Heart left ventricle (tissue), 16 donors: ENCODE measurements around the gene RGL3. TPM values are rescaled to one million over a fixed set of nuclear protein-coding genes. Genes with fewer than 3 reads are reported as not detected.

Experiments
- ATAC-seq, 4 donors: fragments of 200-7000 bp; cut with Tn5 transposase; one replicate each; pipeline ENCODE4 v1.9.1; 2020 to 2022; ENCODE audit warnings: moderate library complexity in 4 of 4, mild to moderate bottlenecking in 3 of 4, moderate number of reproducible peaks in 1 of 4
- DNase-seq, 5 donors: peaks; one replicate each; pipeline ENCODE4 v3.0.0-alpha.2; 2020
- H3K27ac ChIP-seq, 12 donors: fragments of 200-600 bp; sonication (generic) in 4 of 12; one replicate each; pipeline versions ENCODE4 v1.5.0 to v1.8.0; 2016 to 2022; ENCODE audit warnings: mild to moderate bottlenecking in 2 of 12
- H3K27me3 ChIP-seq, 9 donors: fragments of 200-600 bp; sonication (generic) in 2 of 9; one replicate each; pipeline versions ENCODE4 v1.5.1 to v1.8.0; 2016 to 2022; ENCODE audit warnings: mild to moderate bottlenecking in 3 of 9
- H3K36me3 ChIP-seq, 9 donors: fragments of 200-600 bp; sonication (generic) in 2 of 9; one replicate each; pipeline versions ENCODE4 v1.5.0 to v1.8.0; 2018 to 2022; ENCODE audit warnings: mild to moderate bottlenecking in 2 of 9
- H3K4me1 ChIP-seq, 12 donors: fragments of 200-600 bp; sonication (generic) in 4 of 12; one replicate each; pipeline versions ENCODE4 v1.5.0 to v1.8.0; 2016 to 2022; ENCODE audit warnings: mild to moderate bottlenecking in 3 of 12
- H3K4me3 ChIP-seq, 12 donors: fragments of 200-600 bp; sonication (generic) in 4 of 12; one replicate each; pipeline versions ENCODE4 v1.5.0 to v1.8.0; 2017 to 2022; ENCODE audit warnings: mild to moderate bottlenecking in 9 of 12, moderate library complexity in 4 of 12
- H3K9me3 ChIP-seq, 12 donors: fragments of 200-600 bp; sonication (generic) in 4 of 12; one replicate each; pipeline versions ENCODE4 v1.5.0 to v1.8.0; 2016 to 2022; ENCODE audit warnings: mild to moderate bottlenecking in 1 of 12
- CTCF ChIP-seq, 12 donors: fragments of 200-600 bp; sonication (generic) in 4 of 12; IDR thresholded peaks; one replicate each; pipeline versions ENCODE4 v1.5.0 to v1.8.0; 2018 to 2022; ENCODE audit warnings: antibody characterized with exemption in 12 of 12, mild to moderate bottlenecking in 5 of 12
- POLR2A ChIP-seq, 2 donors: fragments of 450-650 bp; IDR thresholded peaks; one replicate each; pipeline ENCODE4 v1.6.1; 2017; ENCODE audit warnings: antibody characterized with exemption in 2 of 2, mild to moderate bottlenecking in 2 of 2, moderate library complexity in 2 of 2
- WGBS, 4 donors: extraction: QIAGEN DNeasy Blood & Tissue Kit in 2 of 4; methylation state at CpG; one replicate each; pipeline versions ENCODE4 v1.1.5 to v1.1.7; 2013 to 2018; 5-methylcytosine and 5-hydroxymethylcytosine counted together
- intact Hi-C, 10 donors: fragments of 100-400 bp; cut with DNase I; formaldehyde crosslinking; loops; one replicate each; pipeline versions ENCODE4 v1.11.1 to v1.14.2; 2022
- polyA plus RNA-seq, 2 donors: library from polyadenylated mRNA; stranded (reverse); fragments of 200-250 nt; gene quantifications; one replicate each; pipeline ENCODE4 v1.2.3, GENCODE V29; 2013
- total RNA-seq, 9 donors: library from RNA; depleted of rRNA in 2 of 9; stranded (reverse); fragments of >200 nt in 2 of 9; fragmentation: NEBNext Ultra II Directional in 3 of 9; extraction: Animal tissue kit (Norgen Biotek cat#: 25700) in 3 of 9; gene quantifications; one replicate each; pipeline versions ENCODE4 v1.1.0 to v1.2.4, GENCODE V29; 2016 to 2023
- donor health status: ischemic (EF 13 %, LVEDD 7.1; RV severe dilation, severe dysfunction).
- donor health status: healthy with polysubstance abuse.
- donor health status: DM: no; HTN: yes; CAD: no.
- donor health status: DM: no; HTN: no; CAD: no.
- donor health status: ischemic (EF 25% LVEDD 6.9; RV normal size, moderate dysfunction).
- donor health status: ischemic (EF 25% LVEDD 5.7; RV mildly dilated, moderate dysfunction).
- donor health status: healthy.
- donor health status: DM: yes; HTN: yes; CAD: no.
- donor health status: ischemic (EF 35%, LVEDD 5.7; RV mildly dilated, moderate dysfunction).
- donor health status: nonischemic (EF 11% LVEDD 7.7; RV severe dilation, severe dysfunction).
- donor health status: DM: yes; HTN: yes; CAD: no.
- donor health status: PGD.
- donor health status: ischemic (EF 29% LVEDD 5.4; RV normal size, mild dysfunction).
- donor health status: nonischemic (EF 23%, LVEDD 6.1; RV moderate dilation, normal function).

The RGL3 gene
- total and polyA plus RNA-seq, 11 donors = 2.1 to 11.3 (median 4.0) TPM

- peaks cover 0 to 7% (median 0%) of the 10 kb centered on the region in 12 donors for H3K4me1 ChIP-seq
- ATAC-seq (no peak), DNase-seq (no peak)
- TF ChIP-seq CTCF (IDR thresholded peaks at IDR 0.05) = peak in 4 of 12 donors; percentile 9 to 23 (median 12)
- no peak for TF ChIP-seq POLR2A (IDR thresholded peaks at IDR 0.05)
- no peaks in the 10 kb centered on the region for H3K9me3 ChIP-seq
- intact Hi-C loops = no loop called here
- H3K36me3 ChIP-seq = peaks cover 0 to 24% (median 18%) of the 10 kb centered on the region in 9 donors
- H3K4me3 ChIP-seq = no peak overlapping the region
- H3K27ac ChIP-seq = no peak overlapping the region
- peaks cover 0 to 12% (median 0%) of the 10 kb centered on the region in 9 donors for H3K27me3 ChIP-seq
- WGBS, 4 donors = 57 to 62% (median 60%) methylated on average over 26 to 27 of the region's 27 CpGs
These were observed 34.6 kb upstream of the RGL3 start for GRCh38 chr19:11453468-11454341.

GRCh38 chr19:11452620-11453310, 33.7 kb upstream of the RGL3 start:
- H3K36me3 ChIP-seq = peaks cover 0 to 34% (median 27%) of the 10 kb centered on the region in 9 donors
- DNase-seq (no peak), ATAC-seq (peak in 1 of 4 donors; percentile 21)
- intact Hi-C loops = no loop called here
- H3K4me3 ChIP-seq = no peak overlapping the region
- H3K27me3 ChIP-seq = peaks cover 0 to 9% (median 0%) of the 10 kb centered on the region in 9 donors
- H3K9me3 ChIP-seq = no peaks in the 10 kb centered on the region
- WGBS, 4 donors = 76 to 81% (median 77%) methylated on average over 27 to 33 of the region's 33 CpGs
- no peak overlapping the region for H3K27ac ChIP-seq
- peak in 1 of 12 donors; percentile 3 for TF ChIP-seq CTCF (IDR thresholded peaks at IDR 0.05)
- TF ChIP-seq POLR2A (IDR thresholded peaks at IDR 0.05) = no peak
- peaks cover 0 to 7% (median 0%) of the 10 kb centered on the region in 12 donors for H3K4me1 ChIP-seq

GRCh38 chr19:11451871-11452619, 32.9 kb upstream of the RGL3 start:
- H3K27ac ChIP-seq = peak overlapping the region in 5 of 12 donors; percentile 5 to 50 (median 21)
- H3K9me3 ChIP-seq = no peaks in the 10 kb centered on the region
- H3K4me3 ChIP-seq = peak overlapping the region in 4 of 12 donors; percentile 10 to 28 (median 18)
- ATAC-seq (no peak), DNase-seq (peak in 1 of 5 donors; percentile 44)
- peaks cover 0 to 9% (median 0%) of the 10 kb centered on the region in 9 donors for H3K27me3 ChIP-seq
- H3K36me3 ChIP-seq = peaks cover 0 to 41% (median 32%) of the 10 kb centered on the region in 9 donors
- H3K4me1 ChIP-seq = peaks cover 0 to 7% (median 0%) of the 10 kb centered on the region in 12 donors
- intact Hi-C loops = no loop called here
- no peak for TF ChIP-seq POLR2A (IDR thresholded peaks at IDR 0.05)
- no peak for TF ChIP-seq CTCF (IDR thresholded peaks at IDR 0.05)
- 30 to 44% (median 42%) methylated on average over 25 of the region's 25 CpGs for WGBS, 4 donors
